GM12873 (cell line): ENCODE results near the gene ADCY10.

Experiments used
- CTCF ChIP-seq: IDR thresholded peaks from 2 replicates; pipeline ENCODE4 v1.5.1; 2012; ENCODE audit warnings: low read depth, mild to moderate bottlenecking, moderate library complexity, low read length, control low read depth; ENCODE audit not compliant: insufficient read depth; ENCODE audit errors: missing control alignments

Gene ADCY10

GRCh38 chr1:167879508-167879907, 34.4 kb downstream of the ADCY10 start:
- no peak for TF ChIP-seq CTCF

GRCh38 chr1:167878372-167879160, 35.4 kb downstream of the ADCY10 start:
- TF ChIP-seq CTCF, result peak; percentile 23

- no peak for TF ChIP-seq CTCF
Measured at GRCh38 chr1:167876597-167877175, 37.2 kb downstream of the ADCY10 start.

- no peak for TF ChIP-seq CTCF
Measured at GRCh38 chr1:167871331-167871730, 42.6 kb downstream of the ADCY10 start.

- TF ChIP-seq CTCF, result no peak
Measured at GRCh38 chr1:167864392-167865032, 49.4 kb downstream of the ADCY10 start.

GRCh38 chr1:167863921-167864279, 50.0 kb downstream of the ADCY10 start:
- no peak for TF ChIP-seq CTCF

GRCh38 chr1:167862432-167863076, 51.4 kb downstream of the ADCY10 start:
- no peak for TF ChIP-seq CTCF
